ENCODE data around the gene TMEM60. TPM values are rescaled to one million over a fixed set of nuclear protein-coding genes. Genes with fewer than 3 reads are reported as not detected.

The TMEM60 gene
- total RNA-seq, 4 donors from 2014 or later: 3.4 to 15.7 (median 9.5) TPM

DNA sequence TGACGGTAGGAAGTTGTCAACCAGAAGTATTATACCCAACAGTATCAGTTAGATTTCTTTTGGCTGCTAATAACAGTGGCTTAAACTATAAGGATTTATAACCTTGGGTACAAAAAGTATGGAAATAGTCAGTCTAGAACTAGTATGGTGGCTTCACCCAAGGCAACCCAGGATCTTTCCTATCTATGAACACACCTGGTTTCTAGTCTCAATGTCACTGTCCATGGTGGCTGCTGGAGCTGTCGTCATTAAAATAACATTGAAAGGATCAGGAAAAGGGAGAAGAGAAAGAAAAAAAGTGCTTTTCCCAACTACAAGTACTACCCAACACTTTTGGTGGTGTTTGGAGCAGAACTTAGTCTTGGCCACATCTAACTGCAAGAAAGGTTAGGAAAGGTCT lies 28.1 kb upstream of the TMEM60 start:
- no peaks in the 10 kb centered on the region for H3K36me3 ChIP-seq
- in situ Hi-C loops (cut with MboI; ENCODE audit: low pct_ligation_motif_present in 1 of 4, low pct_unique_long_range_greater_than_20kb in 1 of 4, low sequenced_read_pairs in 3 of 4) (no loop called here), intact Hi-C loops (cut with DNase I; ENCODE audit: low total_unique reads) (no loop called here)
- H3K4me1 ChIP-seq: peaks cover 0 to 7% (median 0%) of the 10 kb centered on the region in 4 donors
- no peak overlapping the region for H3K27ac ChIP-seq
- WGBS, 2 donors (ENCODE audit: low coverage in 1 of 2): 92 to 93% methylated on average over 2 of the region's 2 CpGs
- H3K27me3 ChIP-seq: no peaks in the 10 kb centered on the region
- DNase-seq: no peak
- TF ChIP-seq POLR2A (IDR thresholded peaks at IDR 0.05): no peak
- TF ChIP-seq, protein P1, sequence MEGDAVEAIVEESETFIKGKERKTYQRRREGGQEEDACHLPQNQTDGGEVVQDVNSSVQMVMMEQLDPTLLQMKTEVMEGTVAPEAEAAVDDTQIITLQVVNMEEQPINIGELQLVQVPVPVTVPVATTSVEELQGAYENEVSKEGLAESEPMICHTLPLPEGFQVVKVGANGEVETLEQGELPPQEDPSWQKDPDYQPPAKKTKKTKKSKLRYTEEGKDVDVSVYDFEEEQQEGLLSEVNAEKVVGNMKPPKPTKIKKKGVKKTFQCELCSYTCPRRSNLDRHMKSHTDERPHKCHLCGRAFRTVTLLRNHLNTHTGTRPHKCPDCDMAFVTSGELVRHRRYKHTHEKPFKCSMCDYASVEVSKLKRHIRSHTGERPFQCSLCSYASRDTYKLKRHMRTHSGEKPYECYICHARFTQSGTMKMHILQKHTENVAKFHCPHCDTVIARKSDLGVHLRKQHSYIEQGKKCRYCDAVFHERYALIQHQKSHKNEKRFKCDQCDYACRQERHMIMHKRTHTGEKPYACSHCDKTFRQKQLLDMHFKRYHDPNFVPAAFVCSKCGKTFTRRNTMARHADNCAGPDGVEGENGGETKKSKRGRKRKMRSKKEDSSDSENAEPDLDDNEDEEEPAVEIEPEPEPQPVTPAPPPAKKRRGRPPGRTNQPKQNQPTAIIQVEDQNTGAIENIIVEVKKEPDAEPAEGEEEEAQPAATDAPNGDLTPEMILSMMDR (IDR thresholded peaks at IDR 0.05): no peak
- TF ChIP-seq POLR2AphosphoS5 (IDR thresholded peaks at IDR 0.05): no peak
- no peak for TF ChIP-seq EP300 (IDR thresholded peaks at IDR 0.05; ENCODE audit: low read depth)
- peaks cover 7 to 11% of the 10 kb centered on the region in 2 donors for H3K9me3 ChIP-seq
- H3K4me3 ChIP-seq: no peak overlapping the region

DNA sequence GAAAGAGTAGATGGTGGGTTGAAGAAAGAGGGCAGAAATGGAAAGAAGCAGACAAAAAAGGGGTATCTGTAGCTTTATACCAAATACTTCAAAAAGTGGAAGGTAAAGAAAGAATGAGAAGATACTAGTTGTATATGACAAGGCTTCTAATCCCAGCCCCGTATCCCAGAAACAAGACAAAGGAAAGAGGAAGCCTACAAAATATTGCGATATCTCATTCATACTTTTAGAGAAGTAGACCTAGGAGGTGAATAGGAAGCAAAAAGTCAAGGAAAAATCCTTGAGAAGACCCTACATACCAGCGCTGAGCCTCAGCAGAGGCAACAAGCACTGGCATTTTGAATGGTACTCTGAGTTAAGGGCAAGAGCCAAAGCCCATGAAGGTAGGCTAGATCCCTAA lies 26.9 kb upstream of the TMEM60 start:
- no peak overlapping the region for H3K4me3 ChIP-seq
- intact Hi-C loops (cut with DNase I; ENCODE audit: low total_unique reads) (no loop called here), in situ Hi-C loops (cut with MboI; ENCODE audit: low pct_ligation_motif_present in 1 of 4, low pct_unique_long_range_greater_than_20kb in 1 of 4, low sequenced_read_pairs in 3 of 4) (no loop called here)
- H3K36me3 ChIP-seq: no peaks in the 10 kb centered on the region
- peaks cover 19 to 23% of the 10 kb centered on the region in 2 donors for H3K9me3 ChIP-seq
- WGBS, 2 donors (ENCODE audit: low coverage in 1 of 2): 96 to 97% methylated on average over 3 of the region's 3 CpGs
- H3K27me3 ChIP-seq: no peaks in the 10 kb centered on the region
- TF ChIP-seq POLR2AphosphoS5 (IDR thresholded peaks at IDR 0.05) (no peak), POLR2A (IDR thresholded peaks at IDR 0.05) (no peak), EP300 (IDR thresholded peaks at IDR 0.05; ENCODE audit: low read depth) (no peak)
- TF ChIP-seq, protein P1 (IDR thresholded peaks at IDR 0.05): no peak
- DNase-seq: no peak
- no peak overlapping the region for H3K27ac ChIP-seq
- peaks cover 0 to 7% (median 0%) of the 10 kb centered on the region in 4 donors for H3K4me1 ChIP-seq

DNA sequence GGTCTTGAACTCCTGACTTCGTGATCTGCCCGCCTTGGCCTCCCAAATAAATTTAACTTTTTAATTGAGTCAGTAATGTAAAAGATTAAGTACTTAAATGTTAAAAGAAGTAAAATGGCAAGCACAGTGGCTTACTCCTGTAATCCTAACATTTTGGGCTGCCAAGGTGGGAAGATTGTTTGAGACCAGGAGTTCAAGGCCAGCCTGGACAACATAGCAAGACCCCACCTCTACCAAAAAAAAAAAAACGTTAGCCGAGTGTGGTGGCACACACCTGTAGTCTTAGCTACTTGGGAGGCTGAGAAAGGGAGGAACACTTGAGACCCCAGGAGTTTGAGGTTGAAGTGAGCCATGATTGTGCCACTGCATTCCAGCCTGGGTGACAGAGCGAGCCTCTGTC lies 26.4 kb upstream of the TMEM60 start:
- Histone ChIP-seq H3K27ac (no peak overlapping the region), H3K36me3 (no peaks in the 10 kb centered on the region), H3K4me1 (peaks cover 0 to 7% (median 0%) of the 10 kb centered on the region in 4 donors), H3K4me3 (no peak overlapping the region), H3K27me3 (no peaks in the 10 kb centered on the region), H3K9me3 (peaks cover 23 to 24% of the 10 kb centered on the region in 2 donors)
- in situ Hi-C loops (cut with MboI; ENCODE audit: low pct_ligation_motif_present in 1 of 4, low pct_unique_long_range_greater_than_20kb in 1 of 4, low sequenced_read_pairs in 3 of 4) (no loop called here), intact Hi-C loops (cut with DNase I; ENCODE audit: low total_unique reads) (no loop called here)
- DNase-seq: no peak
- TF ChIP-seq POLR2AphosphoS5 (IDR thresholded peaks at IDR 0.05) (no peak), EP300 (IDR thresholded peaks at IDR 0.05; ENCODE audit: low read depth) (no peak)
- WGBS, 2 donors (ENCODE audit: low coverage in 1 of 2): 96 to 100% methylated on average over 4 to 5 of the region's 5 CpGs

DNA sequence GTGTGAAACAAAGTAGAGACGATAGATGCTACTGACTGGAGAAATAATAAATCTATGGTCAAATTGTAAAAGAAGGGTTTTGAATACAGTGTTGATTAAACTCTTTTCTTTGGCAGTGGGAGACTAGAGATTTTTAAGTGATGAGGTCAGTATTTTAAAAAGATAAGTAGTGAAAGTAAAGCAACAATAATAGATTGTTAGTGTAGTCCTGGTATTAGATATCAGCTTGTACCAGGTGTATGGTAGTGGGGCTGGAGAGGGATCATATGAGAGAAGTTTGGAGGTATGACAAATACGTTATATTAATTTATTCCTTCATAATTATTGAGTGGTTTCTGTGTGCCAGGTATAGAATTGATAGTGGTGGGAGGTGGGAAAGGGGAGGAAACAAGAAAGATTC lies 25.6 kb upstream of the TMEM60 start:
- no peak overlapping the region for H3K27ac ChIP-seq
- no peak for TF ChIP-seq POLR2A (IDR thresholded peaks at IDR 0.05)
- no peak for TF ChIP-seq POLR2AphosphoS5 (IDR thresholded peaks at IDR 0.05)
- TF ChIP-seq, protein P1 (IDR thresholded peaks at IDR 0.05): no peak
- no peak for TF ChIP-seq EP300 (IDR thresholded peaks at IDR 0.05; ENCODE audit: low read depth)
- 83 to 97% methylated on average over 2 of the region's 2 CpGs for WGBS, 2 donors (ENCODE audit: low coverage in 1 of 2)

DNA sequence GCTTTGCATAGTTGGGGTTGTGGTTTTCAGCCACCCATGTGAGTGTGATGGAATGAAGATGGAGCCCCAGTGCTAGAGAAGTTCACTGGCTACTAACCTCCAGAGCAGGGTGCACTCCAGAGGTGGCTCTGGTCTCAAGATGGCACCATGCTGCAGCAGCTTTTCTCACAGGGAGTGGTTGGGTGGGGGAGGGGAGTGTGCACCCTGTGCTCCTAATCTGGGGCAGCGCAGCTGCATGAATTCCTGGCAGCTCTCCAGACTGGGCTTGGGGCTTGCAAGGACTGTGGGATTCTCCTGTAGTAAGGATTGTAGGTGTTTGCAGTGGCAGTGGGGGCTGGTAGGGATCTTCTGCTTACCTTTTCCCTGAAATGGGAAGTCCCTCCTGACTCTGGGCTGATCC lies 24.0 kb upstream of the TMEM60 start:
- in situ Hi-C loops (cut with MboI; ENCODE audit: low pct_ligation_motif_present in 1 of 4, low pct_unique_long_range_greater_than_20kb in 1 of 4, low sequenced_read_pairs in 3 of 4): no loop called here
- H3K36me3 ChIP-seq: no peaks in the 10 kb centered on the region
- no peak for DNase-seq
- H3K27ac ChIP-seq: no peak overlapping the region
- WGBS, 2 donors (ENCODE audit: low coverage in 1 of 2): 29% methylated on average over 1 of the region's 1 CpG; no CpG with 5 or more reads in 1 of the 2 donors
- no peaks in the 10 kb centered on the region for H3K27me3 ChIP-seq
- H3K4me3 ChIP-seq: no peak overlapping the region
- H3K9me3 ChIP-seq: peaks cover 23 to 34% of the 10 kb centered on the region in 2 donors
- TF ChIP-seq, protein P1 (IDR thresholded peaks at IDR 0.05): no peak
- no peak for TF ChIP-seq POLR2A (IDR thresholded peaks at IDR 0.05)
- no peak for TF ChIP-seq POLR2AphosphoS5 (IDR thresholded peaks at IDR 0.05)
- no peak for TF ChIP-seq EP300 (IDR thresholded peaks at IDR 0.05; ENCODE audit: low read depth)
- no peaks in the 10 kb centered on the region for H3K4me1 ChIP-seq
- intact Hi-C loops (cut with DNase I; ENCODE audit: low total_unique reads): no loop called here

More for the DNA sequence above, 25.6 kb upstream of the TMEM60 start:
- peaks cover 23 to 27% of the 10 kb centered on the region in 2 donors for H3K9me3 ChIP-seq
- peaks cover 0 to 7% (median 0%) of the 10 kb centered on the region in 4 donors for H3K4me1 ChIP-seq
- no peak for DNase-seq
- no peaks in the 10 kb centered on the region for H3K36me3 ChIP-seq
- no peaks in the 10 kb centered on the region for H3K27me3 ChIP-seq
- intact Hi-C loops (cut with DNase I; ENCODE audit: low total_unique reads) (no loop called here), in situ Hi-C loops (cut with MboI; ENCODE audit: low pct_ligation_motif_present in 1 of 4, low pct_unique_long_range_greater_than_20kb in 1 of 4, low sequenced_read_pairs in 3 of 4) (no loop called here)
- H3K4me3 ChIP-seq: no peak overlapping the region
